NCI-H748 (cell line): ENCODE data around the gene TMCO5A.

Experiments
- DNase-seq: peaks from one replicate; lab custom pipeline; 2025; ENCODE audit not compliant: unreplicated experiment; lab: John Stamatoyannopoulos, UW

Gene TMCO5A

DNA sequence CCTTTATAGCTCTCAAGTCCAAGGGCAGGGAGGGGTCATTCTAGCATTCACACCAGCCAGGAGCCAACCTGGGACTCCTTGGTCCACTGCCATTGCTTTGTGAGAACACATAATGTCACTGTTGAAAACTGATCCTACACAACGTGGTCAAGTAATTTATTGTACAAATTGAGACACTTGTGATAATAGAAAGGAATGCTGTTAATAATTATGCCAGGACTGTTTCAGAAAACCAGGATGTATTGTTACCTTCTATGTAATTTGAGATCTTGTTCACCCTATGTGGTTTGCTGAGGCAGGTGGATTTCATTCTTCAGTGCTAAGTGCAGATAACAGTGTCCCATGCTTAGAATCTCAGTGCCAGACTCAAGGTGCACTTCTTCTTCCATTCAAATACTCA, 33.3 kb downstream of the TMCO5A start:
- DNase-seq, result no peak

DNA sequence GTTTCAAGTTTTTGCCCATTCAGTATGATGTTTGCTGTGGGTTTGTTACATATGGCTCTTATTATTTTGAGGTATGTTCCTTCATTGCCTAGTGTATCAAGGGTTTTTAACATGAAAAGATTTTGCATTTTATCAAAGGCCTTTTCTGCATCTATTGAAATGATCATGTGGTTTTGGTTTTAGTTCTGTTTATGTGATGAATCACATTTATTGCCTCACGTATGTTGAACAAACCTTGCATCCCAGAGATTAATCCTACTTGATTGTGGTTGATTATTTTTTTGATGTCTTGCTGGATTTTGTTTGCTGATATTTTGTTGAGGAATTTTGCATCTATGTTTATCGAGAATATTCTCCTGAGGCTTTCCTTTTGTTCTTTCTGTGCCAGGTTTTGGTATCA, 39.4 kb downstream of the TMCO5A start:
- DNase-seq, result no peak

DNA sequence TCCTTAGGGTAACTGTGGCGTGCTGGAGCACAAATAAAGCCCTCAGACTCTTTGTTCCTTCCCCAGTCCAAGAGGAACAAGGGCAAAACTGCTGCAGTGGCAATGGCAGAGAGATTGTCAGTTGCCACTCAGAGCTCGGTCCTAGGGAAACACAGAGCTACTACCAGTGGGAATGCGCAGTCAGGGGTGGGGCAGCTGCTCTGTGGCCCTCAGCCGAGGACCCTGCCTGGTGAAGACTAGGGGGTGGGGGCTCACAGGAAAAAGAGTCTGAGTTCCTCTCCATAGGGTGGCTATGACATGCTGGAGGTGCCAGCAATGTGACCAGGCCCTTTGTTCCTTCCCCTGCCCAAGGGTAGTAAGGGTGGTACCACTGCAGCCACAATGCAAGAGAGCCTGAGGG, 43.8 kb downstream of the TMCO5A start:
- DNase-seq, result no peak

DNA sequence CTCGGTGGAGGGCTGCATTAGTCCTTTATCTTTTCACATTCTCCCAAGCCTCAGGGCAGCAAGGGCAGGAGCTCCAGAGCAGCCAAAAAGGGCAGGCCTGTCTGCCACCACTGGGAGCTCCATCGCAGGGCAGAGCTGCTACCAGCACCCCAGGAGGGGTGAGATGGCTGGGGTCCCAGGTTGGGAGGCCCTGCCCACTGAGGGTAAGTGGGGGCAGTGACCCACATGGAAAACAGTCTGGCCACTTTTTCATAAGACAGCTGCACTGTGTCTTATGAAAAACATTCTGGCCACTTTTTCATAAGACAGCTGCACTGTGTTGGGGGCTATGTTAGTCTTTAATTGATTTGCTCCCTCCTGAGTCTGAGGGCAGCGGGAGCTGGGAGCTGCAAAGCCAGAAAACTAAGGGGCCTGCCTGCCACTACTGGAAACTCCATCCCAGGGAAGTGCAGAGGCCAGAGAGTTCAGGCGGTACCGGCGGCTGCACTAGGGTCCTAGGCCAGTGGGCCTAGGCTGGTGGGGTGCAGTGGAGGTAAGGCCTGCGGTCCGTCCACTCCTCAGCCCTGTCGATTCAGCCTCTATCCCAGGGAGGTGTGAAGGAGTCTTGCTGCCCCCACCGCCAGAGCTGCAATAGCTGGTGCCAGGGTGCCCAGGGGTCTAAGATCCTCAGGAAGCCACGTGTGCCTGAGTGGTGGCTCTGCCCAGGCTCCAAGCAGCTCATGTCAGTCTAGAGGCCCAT, 45.4 kb downstream of the TMCO5A start:
- no peak for DNase-seq

DNA sequence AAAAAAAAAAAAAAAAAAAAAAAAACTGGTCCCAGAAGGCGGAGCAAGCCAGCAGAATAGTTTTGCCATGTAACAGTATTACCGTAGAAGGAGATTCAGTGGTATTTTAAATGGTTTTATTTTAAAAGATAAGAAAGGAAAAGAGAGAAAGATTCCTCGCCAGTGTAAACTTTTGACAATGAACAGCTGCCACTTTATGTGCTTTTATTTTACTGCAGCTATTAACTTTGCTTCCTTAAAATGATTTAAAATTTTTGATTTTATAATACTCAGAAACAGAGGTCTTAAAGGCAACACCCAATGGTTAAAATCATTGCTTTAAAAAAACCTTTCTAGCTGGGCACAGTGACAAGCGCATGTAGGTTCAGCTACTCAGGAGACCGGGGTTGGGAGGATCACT, 46.8 kb downstream of the TMCO5A start:
- DNase-seq, result no peak

DNA sequence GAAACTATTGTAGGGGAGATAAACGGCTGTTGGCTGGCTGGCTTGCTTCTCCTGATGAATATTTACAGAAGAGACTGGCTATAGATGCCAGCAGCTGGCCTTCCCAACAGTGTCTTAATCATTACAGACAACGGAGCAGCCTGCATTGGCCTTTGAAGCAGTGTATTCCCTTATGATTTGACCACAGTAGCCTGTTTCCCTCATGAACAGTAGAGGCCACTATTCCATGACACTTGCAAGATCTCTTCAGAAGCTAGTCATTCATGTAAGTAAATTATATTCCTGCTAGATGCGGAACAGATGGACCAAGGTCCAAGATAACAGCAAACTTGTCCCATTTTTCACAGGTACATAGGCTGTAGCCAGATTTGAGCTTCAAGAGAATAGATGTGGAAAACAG, 47.3 kb downstream of the TMCO5A start:
- no peak for DNase-seq

DNA sequence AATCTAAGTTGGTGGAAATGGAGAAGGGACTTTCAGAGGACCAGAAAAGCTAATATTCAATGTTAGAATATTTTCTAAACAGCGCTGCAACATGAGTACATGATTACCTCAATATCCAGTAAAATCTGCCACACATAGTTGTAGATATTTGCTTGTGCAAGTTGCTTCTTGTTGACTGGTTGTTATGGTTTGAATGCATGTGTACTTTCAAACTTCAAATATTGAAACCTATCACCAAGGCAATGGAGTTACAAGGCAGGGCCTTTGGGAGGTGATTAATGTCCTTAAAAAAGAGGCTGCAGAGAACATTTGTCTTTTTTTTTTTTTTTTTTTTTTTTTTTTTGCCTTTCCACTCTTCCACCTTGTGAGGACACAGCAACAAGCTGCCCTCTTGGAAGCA, 49.9 kb downstream of the TMCO5A start:
- no peak for DNase-seq

DNA sequence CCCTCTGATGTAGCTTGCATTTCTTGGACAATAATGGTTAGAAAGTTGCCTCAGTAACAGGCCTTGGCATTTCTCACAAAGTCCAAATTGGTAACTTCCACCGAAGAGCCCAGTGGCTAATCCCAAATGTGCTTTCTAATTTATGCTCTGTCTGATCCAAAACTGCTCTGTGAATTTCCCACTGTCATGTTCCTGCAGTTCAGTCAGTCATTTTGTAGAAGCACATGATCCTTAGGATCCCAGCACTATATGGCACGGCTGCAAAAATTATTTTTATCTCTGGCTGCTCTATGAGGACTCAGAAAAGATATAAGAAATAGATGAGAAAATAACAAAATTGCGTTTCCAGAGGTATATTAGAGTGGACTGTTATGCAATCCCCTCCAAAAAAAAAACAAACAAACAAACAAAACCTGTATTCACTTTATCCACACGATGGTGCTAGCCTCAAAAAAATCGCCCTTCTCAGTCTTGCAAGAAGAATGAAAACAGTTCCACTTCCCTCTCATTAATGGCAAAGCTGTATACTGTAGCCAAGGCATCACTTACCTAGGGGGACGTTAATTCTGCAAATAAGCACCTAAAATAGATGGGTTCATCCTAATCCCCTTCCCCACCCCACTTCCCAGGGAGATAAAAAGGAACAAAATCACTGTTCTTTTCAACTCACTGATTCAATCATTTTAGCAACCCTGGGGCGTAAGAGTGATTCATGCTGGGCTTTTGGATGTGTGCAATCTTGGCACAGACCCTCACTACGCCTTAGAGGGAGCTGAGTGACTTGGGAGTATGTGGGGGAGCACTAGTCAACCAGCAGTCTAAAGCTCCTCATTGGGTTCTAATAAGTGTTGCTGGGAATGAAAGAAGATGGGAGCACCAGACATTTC, 61.3 kb downstream of the TMCO5A start:
- peak; percentile 2 for DNase-seq
